HPDE6-E6E7 (cell line): ENCODE results near the gene NTS.

Experiments used
- DNase-seq: peaks from one replicate; pipeline ENCODE4 v3.0.0; 2011; ENCODE audit warnings: missing footprints; ENCODE audit errors: extremely low spot score

The NTS gene

DNA sequence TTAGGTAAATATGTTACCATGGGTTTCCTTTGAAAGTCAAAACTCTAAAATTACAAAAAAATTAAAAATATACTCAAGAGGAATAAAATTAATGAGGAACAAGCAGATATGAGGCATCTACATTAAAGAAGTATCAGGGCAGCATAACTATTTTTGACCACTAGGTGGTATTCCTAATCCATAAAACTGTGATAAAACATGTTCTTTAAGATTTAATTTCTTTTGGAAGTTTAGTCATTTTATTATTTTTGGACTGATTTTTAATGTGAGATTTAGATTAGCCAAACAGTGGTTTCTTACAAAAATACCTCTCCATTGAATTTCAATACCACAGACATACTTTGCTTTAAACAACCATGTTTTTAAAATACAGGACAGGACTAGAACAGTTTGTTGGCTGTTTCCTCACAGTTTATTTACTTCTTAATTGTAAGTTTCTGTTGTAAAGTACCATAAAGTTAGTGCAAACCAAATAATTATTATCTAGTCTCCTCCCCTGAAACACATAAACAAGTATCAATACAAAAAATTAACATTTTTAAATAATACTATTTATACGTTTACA lies 49.8 kb downstream of the NTS start:
- DNase-seq: no peak

DNA sequence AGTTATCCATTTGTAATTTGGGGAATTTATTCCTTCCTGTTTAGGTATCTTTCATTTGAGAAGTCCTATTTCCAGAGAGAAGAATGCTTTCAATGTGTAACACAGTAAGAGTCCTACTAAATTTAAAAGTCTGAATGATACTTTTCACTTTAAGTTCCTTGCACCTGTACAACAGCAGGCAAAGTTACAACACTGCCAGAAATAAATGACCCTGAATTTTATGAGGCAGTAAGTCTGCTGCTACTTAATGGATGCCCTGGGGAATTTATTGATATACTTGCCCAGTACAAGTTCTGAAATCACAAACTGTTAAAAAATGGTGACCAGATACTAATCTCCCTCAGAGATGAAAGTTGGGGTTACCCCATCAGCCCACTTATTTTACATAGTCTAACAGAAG lies 53.1 kb downstream of the NTS start:
- DNase-seq: no peak
